Neural progenitor cell (in vitro differentiated cells): Measurements from ENCODE around the gene BAHD1. TPM values are rescaled to one million over a fixed set of nuclear protein-coding genes. Genes with fewer than 3 reads are reported as not detected.

Source experiments
- DNase-seq: peaks from one replicate; pipeline ENCODE4 v3.0.0-alpha.2; 2016; ENCODE audit warnings: low spot score
- H2AFZ ChIP-seq: fragments of 200-600 bp; sonication (generic); replicated peaks from 2 replicates; pipeline ENCODE4 v1.6.1; 2016; ENCODE audit warnings: antibody characterized with exemption
- H3F3A ChIP-seq: fragments of 200-600 bp; sonication (generic); 2 replicates; pipeline ENCODE4 v1.6.1; 2016; ENCODE audit warnings: antibody characterized with exemption, low read depth
- H3K27ac ChIP-seq: fragments of 200-600 bp; sonication (generic); 2 replicates; pipeline ENCODE4 v1.5.1; 2016; ENCODE audit warnings: mild to moderate bottlenecking
- H3K27me3 ChIP-seq: fragments of 200-600 bp; sonication (generic); 2 replicates; pipeline ENCODE4 v1.6.1; 2016; ENCODE audit warnings: mild to moderate bottlenecking, moderate library complexity
- H3K36me3 ChIP-seq: fragments of 200-600 bp; sonication (generic); 2 replicates; pipeline ENCODE4 v1.5.1; 2016
- H3K4me1 ChIP-seq: fragments of 200-600 bp; sonication (generic); 2 replicates; pipeline ENCODE4 v1.6.1; 2016; ENCODE audit warnings: mixed run types
- H3K4me2 ChIP-seq: fragments of 200-600 bp; sonication (generic); 2 replicates; pipeline ENCODE4 v1.6.1; 2016
- H3K4me3 ChIP-seq: fragments of 200-600 bp; sonication (generic); 2 replicates; pipeline ENCODE4 v1.5.1; 2016
- H3K79me2 ChIP-seq: fragments of 200-600 bp; sonication (generic); 2 replicates; pipeline ENCODE4 v1.6.1; 2016; ENCODE audit warnings: low read depth
- H3K9ac ChIP-seq: fragments of 200-600 bp; sonication (generic); 2 replicates; pipeline ENCODE4 v1.6.1; 2016
- H3K9me3 ChIP-seq: fragments of 200-600 bp; sonication (generic); 2 replicates; pipeline ENCODE4 v1.5.1; 2016; ENCODE audit warnings: low read depth
- H4K20me1 ChIP-seq: fragments of 200-600 bp; sonication (generic); 2 replicates; pipeline ENCODE4 v1.6.1; 2016; ENCODE audit warnings: low read depth
- H3K27ac Mint-ChIP-seq: 3 replicates; pipeline ENCODE4 v1.8.0; 2021; ENCODE audit warnings: mixed read lengths
- H3K27me3 Mint-ChIP-seq: 2 replicates; pipeline ENCODE4 v1.8.0; 2022; ENCODE audit warnings: low read depth, mild to moderate bottlenecking, inconsistent platforms, moderate library complexity, mixed read lengths; ENCODE audit not compliant: insufficient read depth
- H3K36me3 Mint-ChIP-seq: 3 replicates; pipeline ENCODE4 v1.8.0; 2021; ENCODE audit warnings: mixed read lengths
- H3K4me1 Mint-ChIP-seq: 3 replicates; pipeline ENCODE4 v1.8.0; 2021; ENCODE audit warnings: mixed read lengths
- H3K4me3 Mint-ChIP-seq: 3 replicates; pipeline ENCODE4 v1.8.0; 2021; ENCODE audit warnings: mild to moderate bottlenecking, moderate library complexity, mixed read lengths
- H3K9me3 Mint-ChIP-seq: 3 replicates; pipeline ENCODE4 v1.8.0; 2020; ENCODE audit warnings: mixed read lengths
- EZH2 ChIP-seq: fragments of 200-600 bp; sonication (generic); IDR thresholded peaks from 2 replicates; pipeline ENCODE4 v1.6.1; 2017; ENCODE audit warnings: antibody characterized with exemption, mild to moderate bottlenecking, moderate library complexity
- EZH2phosphoT487 ChIP-seq: fragments of 200-600 bp; sonication (generic); IDR thresholded peaks from 2 replicates; pipeline ENCODE4 v1.6.1; 2017; ENCODE audit warnings: antibody characterized with exemption
- total RNA-seq: library from RNA; depleted of rRNA; stranded (reverse); fragments of >200 nt; gene quantifications from 2 replicates; pipeline ENCODE4 v1.2.3, GENCODE V29; 2015; ENCODE audit warnings: low replicate concordance
- TF ChIP-seq, protein P1 (sequence below): fragments of 200-600 bp; sonication (generic); IDR thresholded peaks from 2 replicates; pipeline ENCODE4 v1.5.1; 2017; ENCODE audit warnings: antibody characterized with exemption, mild to moderate bottlenecking

The BAHD1 gene
- total RNA-seq, 1 donor from 2014 or later = 5.8 TPM

DNA sequence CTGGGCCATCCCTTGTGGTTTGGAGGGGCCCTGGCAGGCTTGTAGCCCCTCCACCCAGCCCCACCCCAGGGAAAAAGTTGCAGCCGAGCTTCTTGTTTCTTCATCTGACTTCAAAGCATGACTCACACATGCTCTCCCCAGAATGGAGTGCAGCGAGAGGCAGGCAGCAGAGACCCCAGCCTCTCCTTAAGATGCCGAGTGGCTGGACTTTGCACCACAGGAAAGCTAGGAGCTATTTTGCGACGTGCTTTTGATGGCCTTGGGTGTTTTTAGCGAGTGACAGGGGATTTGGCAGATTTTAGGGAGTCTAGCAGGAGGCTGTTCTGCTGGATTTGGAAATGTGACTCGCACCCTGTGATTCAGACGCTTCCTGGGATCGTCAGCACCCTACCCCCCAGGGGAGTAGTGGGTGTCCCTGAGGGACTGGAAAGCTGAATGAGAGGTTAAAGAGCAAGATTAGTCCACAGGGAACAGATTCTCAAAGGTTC, 14.2 kb downstream of the BAHD1 start:
- H3K9ac ChIP-seq = no peak overlapping the region
- H3K79me2 ChIP-seq = peaks cover 87% of the 10 kb centered on the region
- H4K20me1 ChIP-seq = peaks cover 90% of the 10 kb centered on the region
- H3K36me3 Mint-ChIP-seq = peaks cover 2% of the 10 kb centered on the region
- peaks cover 39% of the 10 kb centered on the region for H3K4me1 ChIP-seq
- H3K4me2 ChIP-seq = no peak overlapping the region
- H3K9me3 Mint-ChIP-seq = no peaks in the 10 kb centered on the region
- no peak overlapping the region for H3K27ac ChIP-seq
- peak overlapping the region; percentile 72 for H3K27ac Mint-ChIP-seq
- no peak for DNase-seq
- H3K27me3 Mint-ChIP-seq = peaks cover 4% of the 10 kb centered on the region
- H3K36me3 ChIP-seq = no peaks in the 10 kb centered on the region
- H3K4me3 ChIP-seq = no peak overlapping the region
- no peak overlapping the region for H2AFZ ChIP-seq
- H3K4me1 Mint-ChIP-seq = peaks cover 63% of the 10 kb centered on the region
- TF ChIP-seq EZH2 = no peak
- TF ChIP-seq, protein P1, sequence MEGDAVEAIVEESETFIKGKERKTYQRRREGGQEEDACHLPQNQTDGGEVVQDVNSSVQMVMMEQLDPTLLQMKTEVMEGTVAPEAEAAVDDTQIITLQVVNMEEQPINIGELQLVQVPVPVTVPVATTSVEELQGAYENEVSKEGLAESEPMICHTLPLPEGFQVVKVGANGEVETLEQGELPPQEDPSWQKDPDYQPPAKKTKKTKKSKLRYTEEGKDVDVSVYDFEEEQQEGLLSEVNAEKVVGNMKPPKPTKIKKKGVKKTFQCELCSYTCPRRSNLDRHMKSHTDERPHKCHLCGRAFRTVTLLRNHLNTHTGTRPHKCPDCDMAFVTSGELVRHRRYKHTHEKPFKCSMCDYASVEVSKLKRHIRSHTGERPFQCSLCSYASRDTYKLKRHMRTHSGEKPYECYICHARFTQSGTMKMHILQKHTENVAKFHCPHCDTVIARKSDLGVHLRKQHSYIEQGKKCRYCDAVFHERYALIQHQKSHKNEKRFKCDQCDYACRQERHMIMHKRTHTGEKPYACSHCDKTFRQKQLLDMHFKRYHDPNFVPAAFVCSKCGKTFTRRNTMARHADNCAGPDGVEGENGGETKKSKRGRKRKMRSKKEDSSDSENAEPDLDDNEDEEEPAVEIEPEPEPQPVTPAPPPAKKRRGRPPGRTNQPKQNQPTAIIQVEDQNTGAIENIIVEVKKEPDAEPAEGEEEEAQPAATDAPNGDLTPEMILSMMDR = no peak
- peaks cover 10% of the 10 kb centered on the region for H3F3A ChIP-seq
- no peaks in the 10 kb centered on the region for H3K27me3 ChIP-seq
- no peak overlapping the region for H3K4me3 Mint-ChIP-seq
- H3K9me3 ChIP-seq = no peaks in the 10 kb centered on the region

DNA sequence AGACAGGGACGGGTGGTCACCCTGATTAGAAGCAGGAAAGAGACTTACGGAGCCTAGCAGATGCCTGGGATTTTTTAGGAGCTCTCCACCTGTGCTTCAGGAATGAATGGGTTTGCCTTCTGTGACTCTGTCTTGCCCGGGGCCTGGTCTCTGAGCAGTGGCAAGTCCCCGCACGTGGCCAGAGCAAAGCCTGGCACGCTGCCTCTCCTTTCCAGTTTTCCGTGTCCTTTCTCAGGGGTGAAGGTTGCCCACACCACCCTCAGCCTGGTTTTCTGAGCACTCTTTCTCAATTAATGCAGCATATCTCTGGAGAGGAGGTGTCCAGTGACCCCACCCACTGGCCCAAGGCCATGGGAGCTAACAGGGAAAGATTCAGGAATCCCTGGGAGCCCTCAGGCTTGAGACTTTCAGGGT, 15.6 kb downstream of the BAHD1 start:
- Histone ChIP-seq H3K9me3 (no peaks in the 10 kb centered on the region), H3K27me3 (no peaks in the 10 kb centered on the region), H3K4me2 (no peak overlapping the region), H4K20me1 (peaks cover 89% of the 10 kb centered on the region), H3K27ac (no peak overlapping the region), H3K9ac (no peak overlapping the region), H3K36me3 (no peaks in the 10 kb centered on the region), H3F3A (peaks cover 7% of the 10 kb centered on the region), H2AFZ (no peak overlapping the region), H3K4me1 (peaks cover 31% of the 10 kb centered on the region), H3K79me2 (peaks cover 75% of the 10 kb centered on the region), H3K4me3 (no peak overlapping the region)
- Mint-ChIP-seq H3K9me3 (no peaks in the 10 kb centered on the region), H3K4me3 (no peak overlapping the region), H3K4me1 (peaks cover 58% of the 10 kb centered on the region), H3K27me3 (peaks cover 4% of the 10 kb centered on the region), H3K36me3 (peaks cover 5% of the 10 kb centered on the region), H3K27ac (no peak overlapping the region)
- TF ChIP-seq, protein P1 = no peak
- no peak for TF ChIP-seq EZH2phosphoT487
- TF ChIP-seq EZH2 = no peak
- no peak for DNase-seq

DNA sequence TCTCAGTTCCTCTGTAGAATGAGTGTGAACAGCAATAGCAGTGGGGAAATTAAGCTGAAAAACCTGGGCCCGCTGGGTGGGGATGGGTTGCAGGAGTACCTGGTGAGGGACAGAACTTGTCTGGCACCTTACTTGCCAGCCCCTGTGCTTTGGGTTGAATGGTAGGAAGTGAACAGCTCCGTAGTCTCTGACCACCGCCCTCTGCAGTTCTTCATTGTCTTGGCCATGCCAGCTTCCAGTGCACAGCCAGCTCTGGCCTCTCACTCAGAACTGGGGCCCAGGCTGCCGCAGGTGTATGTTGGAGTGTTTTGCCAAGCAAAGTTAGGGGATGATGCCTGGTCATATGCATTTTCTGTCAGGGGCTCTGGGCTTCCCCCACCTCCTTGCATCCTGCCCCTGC, 16.0 kb downstream of the BAHD1 start:
- peaks cover 53% of the 10 kb centered on the region for H3K4me1 Mint-ChIP-seq

More for the DNA sequence above, 16.0 kb downstream of the BAHD1 start:
- H3K9me3 ChIP-seq = no peaks in the 10 kb centered on the region
- Mint-ChIP-seq H3K27ac (no peak overlapping the region), H3K36me3 (peaks cover 5% of the 10 kb centered on the region), H3K4me3 (no peak overlapping the region), H3K9me3 (no peaks in the 10 kb centered on the region), H3K27me3 (peaks cover 3% of the 10 kb centered on the region)
- no peak overlapping the region for H3K4me3 ChIP-seq
- no peak overlapping the region for H3K27ac ChIP-seq
- peaks cover 71% of the 10 kb centered on the region for H3K79me2 ChIP-seq
- TF ChIP-seq EZH2phosphoT487 (no peak), EZH2 (no peak)
- TF ChIP-seq, protein P1 = no peak
- H3K4me2 ChIP-seq = no peak overlapping the region
- DNase-seq = no peak
- no peaks in the 10 kb centered on the region for H3K27me3 ChIP-seq
- H3K4me1 ChIP-seq = peaks cover 27% of the 10 kb centered on the region
- H3K9ac ChIP-seq = no peak overlapping the region
- H2AFZ ChIP-seq = no peak overlapping the region
- H4K20me1 ChIP-seq = peaks cover 85% of the 10 kb centered on the region
- H3K36me3 ChIP-seq = no peaks in the 10 kb centered on the region
- peaks cover 3% of the 10 kb centered on the region for H3F3A ChIP-seq
